Activated naive CD8-positive, alpha-beta T cell treated with anti-CD3 and anti-CD28 coated beads, Interleukin-2, amount 10 ng/mL, durations not matched to agents 7 days and 5 days (primary cell): Measurements from ENCODE around the gene WDR90. TPM values are rescaled to one million over a fixed set of nuclear protein-coding genes. Genes with fewer than 3 reads are reported as not detected.

Experiments used
- ATAC-seq: fragments of 150-1000 bp; cut with Tn5 transposase; one replicate; pipeline ENCODE4 v1.10.0; 2021; ENCODE audit warnings: low read depth, moderate library complexity
- POLR2A ChIA-PET: fragments of 350-600 bp; sonication (Branson Sonifier 250); formaldehyde crosslinking; loops from one replicate; lab custom pipeline; 2021; ENCODE audit warnings: antibody characterized with exemption; lab: Charles Lee
- DNase-seq: peaks from one replicate; pipeline ENCODE4 v3.0.0; 2021
- H3K27ac Mint-ChIP-seq: one replicate; pipeline ENCODE4 v1.8.0; 2022; ENCODE audit warnings: mild to moderate bottlenecking, mixed read lengths
- H3K27me3 Mint-ChIP-seq: one replicate; pipeline ENCODE4 v1.8.0; 2022; ENCODE audit warnings: mild to moderate bottlenecking, moderate library complexity, mixed read lengths
- H3K36me3 Mint-ChIP-seq: one replicate; pipeline ENCODE4 v1.8.0; 2021; ENCODE audit warnings: mild to moderate bottlenecking, mixed read lengths
- H3K4me1 Mint-ChIP-seq: one replicate; pipeline ENCODE4 v1.8.0; 2021; ENCODE audit warnings: mixed read lengths
- H3K4me3 Mint-ChIP-seq: one replicate; pipeline ENCODE4 v1.8.0; 2022; ENCODE audit warnings: mild to moderate bottlenecking, moderate library complexity, mixed read lengths
- H3K9me3 Mint-ChIP-seq: one replicate; pipeline ENCODE4 v1.8.0; 2021; ENCODE audit warnings: mixed read lengths
- total RNA-seq, 2 experiments: library from RNA; stranded (reverse); gene quantifications; one replicate each; pipeline ENCODE4 v1.2.3, GENCODE V29; 2021

The WDR90 gene
- total RNA-seq, 2 experiments from 2014 or later: 73.2 to 79.1 TPM

- no peak for DNase-seq
- Mint-ChIP-seq H3K36me3 (peaks cover 2% of the 10 kb centered on the region), H3K4me3 (no peak overlapping the region), H3K27me3 (no peaks in the 10 kb centered on the region), H3K4me1 (peaks cover 4% of the 10 kb centered on the region), H3K9me3 (no peaks in the 10 kb centered on the region), H3K27ac (no peak overlapping the region)
- ATAC-seq: no peak
- POLR2A ChIA-PET: interaction anchor here (1.7 to 2.5 kb wide), 2 partner anchors 23 to 31 kb away, joined by 4 to 9 read pairs; partner anchors contain the start of genes METTL26 and WDR24
Measured at GRCh38 chr16:666572-666971, 17.4 kb downstream of the WDR90 start.

GRCh38 chr16:667113-667779 lies 18.1 kb downstream of the WDR90 start:
- Mint-ChIP-seq H3K9me3 (no peaks in the 10 kb centered on the region), H3K27ac (peak overlapping the region; percentile 84), H3K4me1 (peaks cover 4% of the 10 kb centered on the region), H3K4me3 (peak overlapping the region; percentile 78), H3K36me3 (peaks cover 2% of the 10 kb centered on the region), H3K27me3 (no peaks in the 10 kb centered on the region)
- ATAC-seq (peak; percentile 1), DNase-seq (no peak)
- POLR2A ChIA-PET: interaction anchor here (0.5 to 2.5 kb wide), 8 partner anchors 12 to 433 kb away, joined by 3 to 18 read pairs (median 4); partner anchors contain the start of genes CIAO3, METTL26, STUB1 and WDR24

GRCh38 chr16:667780-668518 lies 18.8 kb downstream of the WDR90 start, which contains the start of gene RHOT2:
Gene RHOT2, plus strand, starts transcription at chr16:668132. Its CDS starts 68 bp downstream, at chr16:668200.
- Mint-ChIP-seq H3K27ac (peak within 1 kb of the TSS; percentile 84), H3K36me3 (peaks cover 1% of the 10 kb centered on the region), H3K4me1 (peaks cover 4% of the 10 kb centered on the region), H3K4me3 (peak within 1 kb of the TSS; percentile 78), H3K9me3 (no peaks in the 10 kb centered on the region), H3K27me3 (no peaks in the 10 kb centered on the region)
- peak; percentile 92 for ATAC-seq
- POLR2A ChIA-PET: interaction anchor here (0.5 to 2.5 kb wide), 8 partner anchors 11 to 434 kb away, joined by 3 to 18 read pairs (median 4); partner anchors contain the start of genes CIAO3, METTL26, STUB1 and WDR24
- peak; percentile 97 for DNase-seq

- H3K9me3 Mint-ChIP-seq: no peaks in the 10 kb centered on the region
- no peaks in the 10 kb centered on the region for H3K27me3 Mint-ChIP-seq
- DNase-seq (peak; percentile 58), ATAC-seq (peak; percentile 3)
- H3K27ac Mint-ChIP-seq: peak overlapping the region; percentile 61
- peak overlapping the region; percentile 78 for H3K4me3 Mint-ChIP-seq
- peaks cover 4% of the 10 kb centered on the region for H3K4me1 Mint-ChIP-seq
- POLR2A ChIA-PET: interaction anchor here (0.5 to 2.5 kb wide), 6 partner anchors 11 to 92 kb away, joined by 3 to 18 read pairs (median 6); partner anchors contain the start of genes MSLN, STUB1, WDR24 and WDR90
- H3K36me3 Mint-ChIP-seq: no peaks in the 10 kb centered on the region
Measured at GRCh38 chr16:668519-669171, 19.5 kb downstream of the WDR90 start.

GRCh38 chr16:669666-670065 lies 20.5 kb downstream of the WDR90 start:
- H3K4me3 Mint-ChIP-seq: peak overlapping the region; percentile 22
- H3K27me3 Mint-ChIP-seq: no peaks in the 10 kb centered on the region
- ATAC-seq (no peak), DNase-seq (no peak)
- no peaks in the 10 kb centered on the region for H3K36me3 Mint-ChIP-seq
- peaks cover 4% of the 10 kb centered on the region for H3K4me1 Mint-ChIP-seq
- POLR2A ChIA-PET: interaction anchor here (2.3 kb wide), 1 partner anchor 10 kb away, joined by 18 read pairs; the partner anchor contains the start of gene STUB1
- no peaks in the 10 kb centered on the region for H3K9me3 Mint-ChIP-seq
- peak overlapping the region; percentile 9 for H3K27ac Mint-ChIP-seq

- POLR2A ChIA-PET: interaction anchor here (0.6 kb wide), 1 partner anchor 10 kb away, joined by 3 read pairs; the partner anchor contains the start of gene STUB1
- H3K4me3 Mint-ChIP-seq: no peak overlapping the region
- no peak overlapping the region for H3K27ac Mint-ChIP-seq
- peaks cover 4% of the 10 kb centered on the region for H3K27me3 Mint-ChIP-seq
- no peak for ATAC-seq
- no peaks in the 10 kb centered on the region for H3K36me3 Mint-ChIP-seq
- DNase-seq: no peak
- H3K4me1 Mint-ChIP-seq: peaks cover 5% of the 10 kb centered on the region
- no peaks in the 10 kb centered on the region for H3K9me3 Mint-ChIP-seq
Measured at GRCh38 chr16:670485-671352, 21.6 kb downstream of the WDR90 start.

GRCh38 chr16:671353-672131 lies 22.4 kb downstream of the WDR90 start:
- H3K9me3 Mint-ChIP-seq: no peaks in the 10 kb centered on the region
- H3K27ac Mint-ChIP-seq: no peak overlapping the region
- no peak for ATAC-seq
- peaks cover 4% of the 10 kb centered on the region for H3K27me3 Mint-ChIP-seq
- no peak overlapping the region for H3K4me3 Mint-ChIP-seq
- H3K4me1 Mint-ChIP-seq: peaks cover 5% of the 10 kb centered on the region
- H3K36me3 Mint-ChIP-seq: no peaks in the 10 kb centered on the region
- DNase-seq: no peak
- POLR2A ChIA-PET: interaction anchor here (0.6 kb wide), 1 partner anchor 9 kb away, joined by 3 read pairs; the partner anchor contains the start of gene STUB1

- H3K36me3 Mint-ChIP-seq: no peaks in the 10 kb centered on the region
- POLR2A ChIA-PET: no interaction called here
- no peak for DNase-seq
- no peak for ATAC-seq
- peaks cover 5% of the 10 kb centered on the region for H3K4me1 Mint-ChIP-seq
- H3K27me3 Mint-ChIP-seq: peaks cover 7% of the 10 kb centered on the region
- no peak overlapping the region for H3K4me3 Mint-ChIP-seq
- no peak overlapping the region for H3K27ac Mint-ChIP-seq
- H3K9me3 Mint-ChIP-seq: no peaks in the 10 kb centered on the region
Measured at GRCh38 chr16:672371-672770, 23.2 kb downstream of the WDR90 start.

GRCh38 chr16:672851-673250 lies 23.7 kb downstream of the WDR90 start:
- H3K36me3 Mint-ChIP-seq: no peaks in the 10 kb centered on the region
- H3K27me3 Mint-ChIP-seq: peaks cover 7% of the 10 kb centered on the region
- no peak overlapping the region for H3K27ac Mint-ChIP-seq
- H3K4me3 Mint-ChIP-seq: no peak overlapping the region
- no peaks in the 10 kb centered on the region for H3K9me3 Mint-ChIP-seq
- peaks cover 5% of the 10 kb centered on the region for H3K4me1 Mint-ChIP-seq
- POLR2A ChIA-PET: no interaction called here
- no peak for DNase-seq
- no peak for ATAC-seq

- Mint-ChIP-seq H3K36me3 (no peaks in the 10 kb centered on the region), H3K27me3 (peaks cover 7% of the 10 kb centered on the region), H3K4me3 (no peak overlapping the region), H3K9me3 (no peaks in the 10 kb centered on the region), H3K27ac (no peak overlapping the region), H3K4me1 (peaks cover 5% of the 10 kb centered on the region)
- ATAC-seq (no peak), DNase-seq (no peak)
- POLR2A ChIA-PET: no interaction called here
Measured at GRCh38 chr16:673399-673991, 24.3 kb downstream of the WDR90 start.

- Mint-ChIP-seq H3K4me3 (no peak overlapping the region), H3K9me3 (no peaks in the 10 kb centered on the region), H3K4me1 (peaks cover 2% of the 10 kb centered on the region), H3K27ac (no peak overlapping the region), H3K27me3 (peaks cover 7% of the 10 kb centered on the region), H3K36me3 (no peaks in the 10 kb centered on the region)
- DNase-seq (no peak), ATAC-seq (no peak)
- POLR2A ChIA-PET: no interaction called here
Measured at GRCh38 chr16:674214-674881, 25.2 kb downstream of the WDR90 start.
